ENCODE results near the gene ANO1. TPM values are rescaled to one million over a fixed set of nuclear protein-coding genes. Genes with fewer than 3 reads are reported as not detected.

The ANO1 gene
- total RNA-seq, 1 donor: 0.36 TPM

DNA sequence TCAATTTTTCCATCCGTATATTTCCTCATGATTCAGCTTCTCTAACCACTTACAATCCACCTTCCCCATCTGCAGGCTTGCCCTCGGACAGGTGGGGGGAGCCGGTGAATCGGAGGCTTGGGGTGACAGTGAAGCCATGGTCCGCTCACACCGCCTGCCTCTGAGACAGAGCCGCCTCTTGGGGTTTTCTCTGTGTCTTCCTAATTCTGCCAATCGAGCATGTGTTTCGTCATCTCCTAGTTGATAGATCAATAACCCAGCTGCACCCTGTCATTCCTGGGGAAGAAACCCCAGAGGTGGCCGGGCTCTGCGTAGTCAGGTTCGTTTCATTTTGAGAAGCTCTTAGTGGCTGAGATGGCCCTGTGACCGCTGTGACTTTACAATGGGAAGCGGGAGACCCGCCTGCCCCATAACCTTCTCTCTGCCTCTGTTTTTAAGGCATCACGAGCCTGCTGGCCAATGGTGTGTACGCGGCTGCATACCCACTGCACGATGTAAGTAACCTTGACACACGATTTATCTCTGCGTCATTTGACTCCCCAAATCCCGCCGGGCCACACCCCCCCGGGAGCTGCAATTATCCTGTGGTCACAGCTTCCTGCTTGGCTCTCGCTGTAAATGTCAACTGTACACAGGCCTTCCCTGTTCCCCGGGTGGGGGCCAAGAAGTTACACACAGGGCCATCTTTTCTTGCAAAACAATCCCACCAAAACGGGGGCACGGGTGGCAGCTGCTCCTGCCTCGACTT, 33.3 kb downstream of the ANO1 start:
- DNase-seq (ENCODE audit: low read depth): no peak
- no peak overlapping the region for H3K4me3 ChIP-seq (ENCODE audit: low read depth, low read length)
- no peak for TF ChIP-seq CTCF (IDR thresholded peaks at IDR 0.05; ENCODE audit: insufficient read depth, low read length)

- DNase-seq (ENCODE audit: low read depth): no peak
- no peak overlapping the region for H3K4me3 ChIP-seq (ENCODE audit: low read depth, low read length)
- no peak for TF ChIP-seq CTCF (IDR thresholded peaks at IDR 0.05; ENCODE audit: insufficient read depth, low read length)
Observed at GRCh38 chr11:70112017-70112434, 33.9 kb downstream of the ANO1 start.

DNA sequence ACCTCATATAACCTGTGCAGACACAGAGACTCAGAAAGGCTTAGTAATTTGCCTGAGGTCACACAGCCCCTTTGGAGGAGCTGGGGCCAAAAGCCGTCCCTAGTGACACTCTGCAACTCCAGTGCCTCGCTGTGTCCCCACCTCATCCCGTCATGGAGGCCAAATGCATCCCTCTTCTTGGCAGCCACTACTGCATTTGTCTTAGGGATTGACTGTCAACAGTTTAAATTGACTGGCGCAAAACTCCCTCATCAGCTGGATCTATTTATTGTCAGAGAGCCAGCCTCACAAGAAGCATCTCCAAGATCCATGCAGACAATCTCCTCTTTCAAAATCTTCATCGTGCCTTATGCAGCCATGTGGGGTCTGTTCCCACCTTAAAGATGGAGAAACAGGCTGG, 35.7 kb downstream of the ANO1 start:
- H3K4me3 ChIP-seq (ENCODE audit: low read depth, low read length): no peak overlapping the region
- no peak for TF ChIP-seq CTCF (IDR thresholded peaks at IDR 0.05; ENCODE audit: insufficient read depth, low read length)
- no peak for DNase-seq (ENCODE audit: low read depth)

GRCh38 chr11:70115778-70116177, 37.7 kb downstream of the ANO1 start:
- DNase-seq (ENCODE audit: low read depth): no peak
- no peak overlapping the region for H3K4me3 ChIP-seq (ENCODE audit: low read depth, low read length)

GRCh38 chr11:70116386-70117065, 38.4 kb downstream of the ANO1 start:
- no peak for DNase-seq (ENCODE audit: low read depth)
- TF ChIP-seq CTCF (IDR thresholded peaks at IDR 0.05; ENCODE audit: insufficient read depth, low read length): no peak
- no peak overlapping the region for H3K4me3 ChIP-seq (ENCODE audit: low read depth, low read length)

More at GRCh38 chr11:70115778-70116177, 37.7 kb downstream of the ANO1 start:
- TF ChIP-seq CTCF (IDR thresholded peaks at IDR 0.05; ENCODE audit: insufficient read depth, low read length): no peak

DNA sequence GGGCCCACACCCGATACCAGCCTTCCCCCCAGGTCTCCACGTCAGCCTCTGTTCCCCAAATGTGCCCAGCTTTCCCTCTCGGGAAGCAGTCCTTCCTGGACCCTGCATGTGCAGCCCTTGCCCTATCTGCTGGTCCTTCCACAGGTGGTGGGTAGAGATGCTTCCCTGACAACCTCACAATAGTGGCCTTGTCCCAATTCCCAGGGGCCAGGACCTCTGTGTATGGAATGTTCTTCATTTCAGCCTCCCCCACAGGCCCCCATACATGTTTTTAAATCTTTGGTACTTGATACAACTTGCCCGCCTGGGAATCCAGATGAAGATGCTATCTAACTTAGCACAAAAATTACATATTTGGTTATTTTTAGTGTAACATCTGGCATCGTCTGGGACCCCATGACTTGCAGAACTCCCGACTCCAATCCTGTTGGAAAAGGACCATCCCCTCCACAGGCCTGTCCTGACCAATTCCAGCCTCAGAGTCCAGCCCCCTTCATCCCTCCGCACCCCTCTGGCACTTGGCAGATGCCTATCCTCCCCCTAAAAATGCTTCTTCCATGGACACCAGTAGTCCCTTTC, 39.5 kb downstream of the ANO1 start:
- no peak for DNase-seq (ENCODE audit: low read depth)
- no peak for TF ChIP-seq CTCF (IDR thresholded peaks at IDR 0.05; ENCODE audit: insufficient read depth, low read length)
- H3K4me3 ChIP-seq (ENCODE audit: low read depth, low read length): no peak overlapping the region

Measured in fibroblast of the aortic adventitia (primary cell).